Activated CD4-positive, alpha-beta T cell treated with anti-CD3 and anti-CD28 coated beads, Interleukin-2, amount 50 U/mL, for 1 hour (primary cell): ENCODE results near the gene MACROD2.

Source experiments
- DNase-seq: peaks from one replicate; pipeline ENCODE4 v3.0.0-alpha.2; 2020

MACROD2 gene

DNA sequence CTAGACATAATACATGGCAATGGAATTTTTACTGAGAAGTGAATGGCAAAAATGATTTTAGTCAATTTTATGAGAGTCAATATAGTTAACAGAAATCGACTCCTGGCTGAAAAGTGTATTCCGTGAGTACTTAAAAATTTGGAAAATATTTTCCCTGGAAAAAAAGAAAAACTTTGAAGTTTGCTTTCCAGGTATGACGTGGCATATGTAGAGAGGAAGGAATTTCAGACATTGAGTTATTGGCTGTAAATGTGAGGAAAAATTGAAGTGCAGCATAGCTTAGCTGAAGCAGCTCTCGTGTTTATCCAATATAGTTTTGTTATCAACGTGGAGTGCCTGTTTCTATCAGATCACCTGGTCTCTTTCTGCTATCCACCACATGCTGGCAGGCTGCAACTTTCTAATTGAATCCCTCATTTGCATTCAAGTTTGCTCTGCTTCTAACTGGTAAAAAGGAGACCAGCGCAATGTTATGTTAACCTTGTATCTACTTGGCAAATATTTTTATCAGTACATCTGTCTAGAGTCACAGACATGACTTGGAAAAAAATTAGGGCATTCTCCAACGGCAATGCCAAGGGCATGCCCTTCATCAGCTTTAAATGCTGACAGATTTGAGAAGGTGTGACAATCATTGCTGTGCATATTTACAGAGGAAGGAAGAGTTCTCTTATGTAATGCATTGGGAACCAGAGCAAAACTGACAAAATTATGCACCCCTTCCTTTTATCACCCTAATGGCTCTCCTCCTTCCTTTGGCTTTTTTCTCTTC lies 1444.9 kb downstream of the MACROD2 start:
- DNase-seq: no peak

DNA sequence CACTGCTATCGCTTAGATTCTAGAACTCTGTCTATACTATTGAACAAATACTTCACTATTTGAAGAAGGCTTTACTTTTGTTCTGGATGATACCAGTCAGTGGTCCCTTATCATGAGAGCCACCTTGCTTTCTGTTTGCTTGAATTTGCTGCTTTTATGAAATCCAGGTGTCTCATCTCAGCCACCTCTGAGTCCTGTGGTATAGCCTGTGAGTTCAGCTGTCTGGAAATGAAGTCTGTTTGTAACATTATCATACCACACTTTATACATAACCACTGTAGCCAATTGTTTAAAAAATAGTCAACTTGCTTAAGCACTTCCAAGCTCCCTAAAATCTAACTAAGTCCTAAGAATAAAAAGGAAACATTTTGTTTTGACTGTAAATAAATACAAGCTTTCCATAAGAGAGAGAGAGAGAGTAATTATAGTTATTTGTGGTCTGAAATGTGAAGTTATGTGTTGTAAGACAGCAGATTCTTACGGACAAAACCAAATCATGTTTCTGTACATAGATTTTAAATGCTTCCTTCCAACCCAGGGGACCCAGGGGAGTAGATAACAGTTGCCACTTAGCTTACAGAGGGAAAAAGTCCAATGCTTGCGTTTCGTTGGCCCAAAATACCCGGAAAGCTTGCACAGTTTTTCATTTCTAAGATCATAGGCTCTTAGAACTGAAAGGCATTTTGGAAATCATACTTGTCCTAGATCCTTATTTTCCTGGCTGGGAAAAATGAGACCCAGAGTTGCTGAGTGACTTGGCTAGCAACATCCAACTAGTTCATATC lies 1449.9 kb downstream of the MACROD2 start:
- no peak for DNase-seq

GRCh38 chr20:15446373-15446772 lies 1451.1 kb downstream of the MACROD2 start:
- DNase-seq: no peak

GRCh38 chr20:15447549-15447948 lies 1452.2 kb downstream of the MACROD2 start:
- DNase-seq: no peak

DNA sequence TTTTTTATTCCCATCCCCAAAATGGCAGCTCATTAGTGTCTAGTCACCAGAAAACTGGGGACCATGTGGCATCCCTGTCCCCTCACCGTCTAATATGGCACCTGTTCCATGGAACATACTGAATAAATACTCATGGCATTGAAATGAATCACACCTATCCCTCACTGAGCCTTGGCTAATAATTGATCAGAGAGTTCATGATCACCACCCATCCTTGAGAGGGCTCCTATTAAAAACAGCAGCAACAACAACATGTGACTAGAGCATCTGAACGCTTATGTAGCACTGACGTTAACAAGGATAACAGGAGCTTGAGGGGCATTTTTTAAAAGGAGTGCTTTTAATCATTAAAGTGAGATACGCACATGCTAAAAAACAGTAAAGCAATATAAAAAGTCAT lies 1453.7 kb downstream of the MACROD2 start:
- no peak for DNase-seq

GRCh38 chr20:15451241-15451640 lies 1455.9 kb downstream of the MACROD2 start:
- no peak for DNase-seq

DNA sequence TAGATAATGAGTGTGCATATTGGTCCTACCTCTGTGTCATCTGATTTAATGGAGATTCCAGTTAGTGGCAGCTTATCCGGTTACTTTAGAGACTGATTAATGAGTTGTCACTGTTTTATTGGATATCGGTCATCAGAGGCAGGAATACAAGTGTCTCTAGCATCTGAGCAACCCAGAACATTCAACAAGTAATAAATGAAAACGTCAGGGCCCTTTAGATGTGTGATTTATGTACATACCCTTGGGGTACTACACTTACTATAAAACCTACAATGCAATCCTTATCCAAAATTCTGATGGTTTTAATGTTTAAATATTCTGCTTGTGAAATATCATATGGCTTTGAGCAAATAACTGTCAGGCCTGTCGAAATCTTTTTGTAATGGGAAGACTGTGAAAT lies 1460.0 kb downstream of the MACROD2 start:
- no peak for DNase-seq

- no peak for DNase-seq
These were observed 1466.6 kb downstream of the MACROD2 start for GRCh38 chr20:15461938-15462337.

DNA sequence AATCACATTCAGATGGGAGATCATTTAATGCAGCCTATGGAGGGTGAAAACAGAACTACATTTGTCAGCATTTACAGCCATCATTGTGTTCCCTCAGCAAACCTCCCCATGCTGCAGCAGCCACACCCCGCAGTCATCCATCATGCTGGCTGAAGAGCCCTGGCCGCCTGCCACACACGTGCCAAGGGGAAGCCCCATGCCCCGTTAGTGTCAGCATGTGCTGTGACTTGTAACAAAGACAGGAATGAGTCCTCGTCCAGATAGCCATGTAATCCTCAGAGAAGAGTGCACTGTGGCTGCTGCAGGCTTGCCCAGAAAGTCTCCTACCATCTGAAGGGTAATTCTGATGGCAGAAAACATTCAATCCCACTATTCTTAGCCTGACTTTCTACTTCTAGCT lies 1480.2 kb downstream of the MACROD2 start:
- DNase-seq: no peak

DNA sequence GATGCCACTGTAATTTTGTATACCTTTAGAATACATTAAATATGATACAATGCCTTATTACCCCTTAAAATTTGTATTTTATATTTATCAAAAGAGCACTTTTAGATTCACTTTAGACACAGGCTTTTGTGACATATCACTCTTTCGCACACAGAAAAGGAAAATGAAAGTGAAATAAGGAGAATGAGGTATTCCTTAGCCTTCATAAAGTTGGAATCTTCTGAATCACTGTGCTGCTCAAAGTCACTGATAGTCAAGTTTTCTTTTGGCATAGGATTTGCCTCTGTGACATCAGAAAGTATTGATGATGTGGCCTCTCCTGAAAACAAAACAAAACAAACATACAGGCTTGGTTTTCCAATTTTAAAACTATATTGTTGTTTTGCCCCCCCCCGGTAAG lies 1480.9 kb downstream of the MACROD2 start:
- DNase-seq: no peak

DNA sequence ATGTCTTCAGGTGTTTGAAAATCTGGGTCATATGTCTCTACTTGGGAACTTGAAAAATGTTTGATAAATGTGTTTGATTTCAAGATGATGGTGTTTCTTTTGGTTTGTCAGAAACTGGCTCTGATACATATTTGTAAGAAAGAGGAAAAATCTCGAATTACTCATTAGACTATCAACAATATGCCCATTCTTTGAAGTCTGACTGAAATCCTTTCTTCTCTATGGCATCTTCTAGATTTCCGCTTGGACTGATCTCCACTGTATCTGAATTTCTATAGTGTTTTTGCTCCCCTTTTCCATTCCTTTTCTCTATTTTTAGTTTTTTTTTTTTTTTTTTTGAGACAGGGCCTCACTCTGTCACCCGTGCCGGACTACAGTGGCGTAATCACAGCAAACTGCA lies 1481.5 kb downstream of the MACROD2 start:
- DNase-seq: no peak

DNA sequence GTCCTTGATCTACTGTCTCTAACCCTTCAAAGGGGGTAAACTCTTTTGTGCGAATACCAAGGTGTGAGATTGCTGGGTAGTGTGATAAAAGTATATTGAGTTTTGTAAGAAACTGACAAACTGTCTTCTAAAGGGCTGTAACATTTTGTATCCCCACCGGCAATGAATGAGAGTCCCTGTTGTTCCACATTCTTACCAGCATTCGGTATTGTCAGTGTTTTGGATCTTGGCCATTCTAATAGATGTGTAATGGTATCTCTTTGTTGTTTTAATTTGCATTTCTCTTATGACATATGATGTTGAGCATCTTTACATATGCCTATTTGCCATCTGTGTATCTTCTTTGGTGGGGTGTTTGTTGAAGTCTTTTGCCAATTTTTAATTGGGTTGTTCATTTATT lies 1487.2 kb downstream of the MACROD2 start:
- no peak for DNase-seq

DNA sequence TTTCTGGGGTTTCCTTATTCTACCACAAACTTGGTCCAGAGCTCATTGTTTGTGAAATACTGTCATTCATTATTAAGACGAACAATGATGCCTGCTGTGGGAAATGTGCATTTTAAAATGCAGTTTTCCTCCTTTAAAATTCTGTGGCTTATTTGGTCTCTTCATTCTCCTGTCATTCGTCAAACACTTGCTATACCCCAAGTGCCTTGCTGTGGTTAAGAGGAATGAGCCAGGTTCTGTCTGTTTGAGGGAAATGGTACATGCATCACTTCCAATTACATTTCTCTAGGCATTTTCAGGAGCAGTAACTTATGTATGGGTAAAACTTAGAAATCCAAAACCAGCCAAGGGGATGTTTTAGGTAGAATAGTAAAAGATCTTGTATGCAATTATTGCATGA lies 1490.2 kb downstream of the MACROD2 start:
- DNase-seq: no peak

DNA sequence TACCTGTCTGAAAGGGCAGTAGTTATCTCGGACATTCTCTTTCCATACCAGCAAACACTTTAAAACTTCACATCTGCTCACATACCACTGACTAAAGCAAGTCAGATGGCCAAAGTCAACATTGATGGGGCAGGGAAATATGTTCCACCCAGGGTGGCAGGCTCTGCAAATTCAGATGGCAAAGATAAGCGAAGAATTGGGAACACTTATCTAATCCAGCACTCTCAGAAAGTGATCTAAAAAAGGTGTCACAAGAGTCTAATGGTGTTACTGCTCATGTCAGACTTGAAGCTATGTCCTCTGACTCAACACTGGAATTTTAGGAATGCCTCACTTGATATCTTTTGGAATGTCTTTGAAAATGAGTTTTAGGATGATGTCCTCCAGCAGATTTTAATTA lies 1491.7 kb downstream of the MACROD2 start:
- no peak for DNase-seq

DNA sequence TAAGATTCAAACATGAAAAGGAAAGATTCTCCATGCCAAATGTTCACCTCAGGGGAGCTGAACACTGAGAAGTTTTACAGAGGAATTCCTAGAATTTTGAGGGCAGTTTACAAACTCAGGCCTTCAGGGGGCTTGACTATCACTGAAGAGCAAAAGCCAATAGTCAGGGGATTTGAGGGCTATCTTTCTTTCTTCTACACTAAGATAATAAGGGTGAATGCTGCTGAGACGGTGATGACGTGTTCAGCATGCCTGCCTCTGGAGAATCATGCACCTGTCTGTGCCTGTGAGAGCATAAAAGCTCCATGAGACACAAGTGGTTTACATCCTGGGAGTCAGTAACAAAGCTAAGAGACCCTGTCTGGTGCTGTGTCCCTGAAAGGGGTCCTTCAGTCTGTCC lies 1492.4 kb downstream of the MACROD2 start:
- no peak for DNase-seq

- no peak for DNase-seq
These were observed 1496.3 kb downstream of the MACROD2 start for GRCh38 chr20:15491575-15491974.

DNA sequence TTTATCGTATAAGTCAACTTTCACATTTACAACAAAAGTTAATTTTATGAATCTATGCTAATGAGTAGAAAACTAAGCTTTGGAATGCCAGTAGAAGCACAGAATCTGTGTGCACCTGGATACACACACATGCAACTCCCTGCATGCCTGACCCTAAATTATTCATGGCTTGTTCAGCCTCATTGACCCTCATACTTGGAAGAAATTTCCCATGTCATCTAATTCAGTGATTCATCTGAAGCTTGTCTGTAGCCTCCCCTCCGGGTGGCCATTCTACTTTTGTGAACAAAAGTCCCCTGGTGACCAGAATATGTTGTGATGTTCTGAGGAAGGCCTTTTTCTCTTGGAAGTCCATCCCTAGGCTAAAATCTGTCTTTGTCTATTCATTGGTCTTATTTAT lies 1499.5 kb downstream of the MACROD2 start:
- no peak for DNase-seq

GRCh38 chr20:15496501-15497039 lies 1501.3 kb downstream of the MACROD2 start:
- DNase-seq: no peak

GRCh38 chr20:15498926-15499325 lies 1503.6 kb downstream of the MACROD2 start:
- no peak for DNase-seq

DNA sequence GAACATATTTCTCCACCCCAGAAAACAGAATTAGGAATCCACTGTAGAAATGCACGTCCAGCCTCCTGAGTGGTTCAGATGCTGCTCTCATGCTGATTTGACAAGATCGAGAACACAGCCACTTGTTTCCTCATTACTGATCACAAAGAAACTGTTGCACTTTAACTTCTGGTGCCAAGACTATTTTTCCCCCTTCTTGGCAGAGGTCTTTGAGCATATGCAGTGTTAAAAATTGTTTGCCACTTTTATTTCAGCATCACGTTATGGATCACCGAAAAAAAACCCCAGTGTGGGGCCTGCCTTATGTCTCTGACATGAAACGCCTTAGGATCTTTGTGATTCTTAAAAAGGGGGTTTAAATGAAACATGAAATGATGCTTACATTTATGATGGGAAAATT lies 1511.0 kb downstream of the MACROD2 start:
- no peak for DNase-seq

DNA sequence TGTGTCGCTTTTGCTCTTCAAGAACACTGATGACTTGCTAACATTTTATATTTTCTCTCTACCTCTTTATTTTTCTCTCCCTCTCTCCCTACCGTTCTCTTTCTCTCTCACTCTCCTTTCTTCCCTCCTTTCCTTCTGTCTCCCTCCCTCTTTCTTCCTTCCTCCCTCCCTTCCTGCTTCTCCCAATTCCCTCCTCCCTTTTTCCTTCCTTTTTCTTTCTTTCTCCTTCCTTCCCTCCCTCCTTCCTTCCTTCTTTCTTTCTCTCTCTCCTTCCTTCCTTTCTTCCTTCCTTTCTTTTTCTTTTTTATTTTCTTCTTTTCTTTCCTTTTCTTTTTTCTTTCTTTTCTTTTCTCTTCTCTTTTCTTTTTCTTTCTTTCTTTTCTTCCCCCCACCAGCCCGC lies 1511.8 kb downstream of the MACROD2 start:
- no peak for DNase-seq

DNA sequence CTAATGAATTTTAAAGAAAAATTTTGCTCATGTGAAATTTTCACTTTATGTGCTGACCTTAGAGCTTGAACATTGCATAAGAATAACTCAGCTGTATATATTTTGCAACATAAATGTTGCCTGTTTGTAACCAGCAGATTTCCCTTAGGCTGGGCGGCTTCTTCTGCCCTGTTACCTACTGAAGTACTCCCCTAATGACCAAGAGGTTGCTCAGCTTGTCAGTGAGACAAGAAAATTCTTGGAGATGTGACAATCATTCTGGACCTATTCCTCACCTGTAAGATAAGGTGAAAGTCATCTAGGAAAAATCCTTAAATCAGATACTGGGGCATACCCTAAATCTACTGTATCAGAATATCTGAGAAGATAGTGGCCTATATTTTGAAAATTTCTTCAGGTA lies 1516.2 kb downstream of the MACROD2 start:
- DNase-seq: no peak

DNA sequence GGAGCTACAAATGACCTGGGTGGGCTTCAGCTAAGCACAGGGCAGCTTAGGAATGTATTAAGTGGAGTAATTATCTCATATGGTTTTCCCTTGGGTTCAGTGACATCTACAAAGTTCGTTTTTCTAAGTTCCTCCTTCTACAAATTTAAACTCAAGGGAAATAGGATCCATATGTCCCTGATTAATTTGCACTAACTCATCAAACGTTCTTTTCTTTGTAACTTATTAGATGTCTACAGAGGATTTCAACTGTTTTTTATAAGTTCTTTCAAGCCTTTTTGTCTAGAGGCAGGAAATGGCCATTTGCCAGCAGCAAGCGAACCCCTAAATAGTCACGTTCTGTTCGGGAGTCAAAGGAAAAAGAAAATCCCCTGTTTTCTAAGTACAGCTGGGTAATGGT lies 1517.6 kb downstream of the MACROD2 start:
- no peak for DNase-seq

DNA sequence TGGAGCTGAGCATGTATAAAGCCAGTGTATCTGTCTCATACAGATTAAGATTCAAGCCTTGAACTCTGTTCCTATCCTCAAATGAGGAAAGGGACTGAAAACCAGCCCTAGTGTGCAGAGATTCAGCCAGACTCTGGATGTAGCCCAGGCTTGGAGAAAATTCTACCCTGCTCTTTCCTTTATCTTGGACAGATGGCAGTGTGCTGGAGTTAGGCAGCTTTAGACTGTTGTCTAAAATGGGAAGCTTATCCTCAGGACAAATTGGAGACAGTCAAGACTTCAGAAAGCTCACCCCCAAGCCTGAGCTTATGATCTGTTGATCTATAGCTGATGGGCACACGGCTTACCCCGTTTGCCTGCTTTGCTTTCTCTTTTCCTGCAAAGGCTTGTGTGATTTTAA lies 1520.4 kb downstream of the MACROD2 start:
- no peak for DNase-seq
